SIG-M5 treated with dmso at 0.1 percent for 504 hours (cell line): ENCODE data around the gene DBH.

Source experiments
- DNase-seq: peaks from one replicate; lab custom pipeline; 2025; ENCODE audit not compliant: unreplicated experiment; lab: John Stamatoyannopoulos, UW

Gene DBH

GRCh38 chr9:133604214-133604613 lies 31.9 kb upstream of the DBH start:
- no peak for DNase-seq

GRCh38 chr9:133604856-133605255 lies 31.3 kb upstream of the DBH start:
- DNase-seq, result no peak

GRCh38 chr9:133605446-133605845 lies 30.7 kb upstream of the DBH start:
- no peak for DNase-seq

- DNase-seq, result no peak
Measured at GRCh38 chr9:133605856-133606707, 30.1 kb upstream of the DBH start.

- DNase-seq, result no peak
Measured at GRCh38 chr9:133606708-133607025, 29.5 kb upstream of the DBH start.

GRCh38 chr9:133607381-133607780 lies 28.8 kb upstream of the DBH start:
- DNase-seq, result no peak

GRCh38 chr9:133607976-133608375 lies 28.2 kb upstream of the DBH start:
- DNase-seq, result no peak

- no peak for DNase-seq
Measured at GRCh38 chr9:133608382-133608781, 27.8 kb upstream of the DBH start.

GRCh38 chr9:133608889-133609288 lies 27.3 kb upstream of the DBH start:
- no peak for DNase-seq

- no peak for DNase-seq
Measured at GRCh38 chr9:133609311-133610098, 26.7 kb upstream of the DBH start, which contains the start of gene FAM163B. Gene FAM163B (minus strand): TSS chr9:133609389. CDS start chr9:133580223, 29,166 bp downstream.

- DNase-seq, result no peak
Measured at GRCh38 chr9:133610845-133611244, 25.3 kb upstream of the DBH start.

GRCh38 chr9:133612051-133612450 lies 24.1 kb upstream of the DBH start:
- no peak for DNase-seq

GRCh38 chr9:133612816-133613215 lies 23.3 kb upstream of the DBH start:
- no peak for DNase-seq

- no peak for DNase-seq
Measured at GRCh38 chr9:133613432-133613831, 22.7 kb upstream of the DBH start.

GRCh38 chr9:133614056-133614455 lies 22.1 kb upstream of the DBH start:
- no peak for DNase-seq

GRCh38 chr9:133614678-133615077 lies 21.5 kb upstream of the DBH start:
- DNase-seq, result no peak

GRCh38 chr9:133615186-133615585 lies 21.0 kb upstream of the DBH start:
- DNase-seq, result no peak

- DNase-seq, result no peak
Measured at GRCh38 chr9:133615606-133616188, 20.5 kb upstream of the DBH start.

GRCh38 chr9:133616643-133617405 lies 19.3 kb upstream of the DBH start:
- DNase-seq, result no peak

- DNase-seq, result no peak
Measured at GRCh38 chr9:133618726-133619125, 17.4 kb upstream of the DBH start.

- peak; percentile 28 for DNase-seq
Measured at GRCh38 chr9:133619791-133620190, 16.4 kb upstream of the DBH start.
